GM18517 (cell line): ENCODE measurements around the gene KAZN.

Experiments used
- ATAC-seq: cut with Tn5 transposase; IDR thresholded peaks from one replicate; pipeline ENCODE4 v1.9.1; 2021; ENCODE audit warnings: mild to moderate bottlenecking, moderate library complexity; ENCODE audit not compliant: unreplicated experiment

Gene KAZN

GRCh38 chr1:14812189-14812588 lies 213.7 kb downstream of the KAZN start:
- no peak for ATAC-seq

DNA sequence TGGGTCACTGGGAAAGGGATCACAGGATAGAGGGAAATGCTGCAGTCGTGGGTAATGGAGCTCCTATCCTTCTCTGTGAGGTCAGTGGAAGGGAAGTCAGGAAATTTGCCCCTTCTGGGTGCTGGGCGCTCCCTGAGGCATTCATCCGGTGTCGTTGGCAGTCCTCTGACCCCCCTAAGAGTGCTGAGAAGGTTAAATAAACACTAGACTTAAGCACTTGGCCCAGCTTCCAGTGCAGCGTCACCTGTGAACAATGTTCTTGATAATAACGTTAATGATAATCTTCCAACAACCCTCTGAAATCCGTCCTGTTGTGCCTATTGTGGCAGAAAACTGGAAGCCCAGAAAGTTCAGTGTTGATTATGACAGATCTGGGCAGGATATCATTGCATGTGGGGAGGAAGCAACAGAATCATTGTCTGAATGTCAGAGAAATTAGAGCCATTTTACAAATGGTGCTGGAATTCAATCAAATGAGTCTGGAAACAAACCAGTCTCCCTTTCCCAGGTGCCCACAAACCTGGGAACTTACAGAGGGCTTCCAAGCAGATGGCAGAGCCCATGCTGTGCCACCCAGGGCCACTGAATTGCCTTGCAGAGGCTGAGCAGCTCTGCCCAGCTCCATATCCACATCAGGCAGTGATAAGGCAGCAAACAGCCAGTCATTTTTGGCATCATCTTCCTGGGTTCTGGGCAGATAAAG lies 216.8 kb downstream of the KAZN start:
- ATAC-seq = no peak

GRCh38 chr1:14817223-14818170 lies 219.0 kb downstream of the KAZN start:
- ATAC-seq = no peak

GRCh38 chr1:14820295-14821085 lies 222.0 kb downstream of the KAZN start:
- no peak for ATAC-seq

DNA sequence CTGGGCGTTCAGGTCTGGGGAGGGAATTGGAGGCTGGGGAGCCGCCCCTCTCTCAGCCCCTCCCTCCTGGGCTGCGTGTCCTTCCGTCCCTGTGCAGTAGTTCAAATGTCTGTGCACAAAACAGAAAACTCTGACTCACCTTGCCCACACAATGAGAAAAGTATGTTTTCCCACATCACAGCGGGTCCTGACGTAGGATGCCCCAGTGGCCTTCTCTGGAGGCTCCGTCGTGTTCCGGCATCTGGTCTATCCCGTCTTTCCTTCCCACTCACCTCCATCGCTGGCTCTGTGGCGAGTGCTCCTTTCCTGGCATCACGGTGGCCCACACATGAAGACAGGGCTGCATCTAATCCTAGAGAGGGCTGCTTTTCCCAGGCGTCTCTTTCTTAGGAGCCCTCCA lies 224.0 kb downstream of the KAZN start:
- ATAC-seq = no peak

GRCh38 chr1:14822996-14823395 lies 224.5 kb downstream of the KAZN start:
- no peak for ATAC-seq

DNA sequence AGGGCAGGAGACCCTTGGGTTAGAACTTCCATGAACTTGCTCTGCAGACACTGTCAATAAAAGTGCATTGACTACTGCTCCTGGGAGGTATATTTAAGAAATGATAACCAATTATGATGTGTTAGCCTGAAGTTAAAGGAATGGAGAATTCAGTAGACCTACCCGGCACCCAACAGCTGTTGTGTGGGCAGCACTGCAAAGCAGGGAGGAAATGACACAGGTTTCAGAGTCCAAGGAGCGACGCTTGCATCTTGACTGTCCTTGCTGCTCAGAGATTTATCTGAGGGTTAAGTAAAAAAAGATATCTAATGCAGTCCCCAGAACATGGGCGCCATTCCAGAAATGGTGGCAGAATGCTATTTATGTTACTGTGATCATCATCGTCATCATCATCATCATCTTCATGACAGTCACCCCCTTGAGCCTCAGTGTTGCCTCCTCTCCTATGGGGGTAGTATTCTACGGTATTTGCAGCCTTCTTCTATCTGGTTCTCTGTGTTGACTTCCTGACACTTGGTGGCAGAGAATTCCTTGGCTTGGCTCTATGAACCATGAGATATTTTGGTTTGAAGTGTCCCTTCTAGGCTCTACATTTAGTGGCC lies 225.9 kb downstream of the KAZN start:
- ATAC-seq = no peak

GRCh38 chr1:14825396-14825795 lies 226.9 kb downstream of the KAZN start:
- no peak for ATAC-seq

GRCh38 chr1:14826172-14826636 lies 227.7 kb downstream of the KAZN start:
- ATAC-seq = no peak

DNA sequence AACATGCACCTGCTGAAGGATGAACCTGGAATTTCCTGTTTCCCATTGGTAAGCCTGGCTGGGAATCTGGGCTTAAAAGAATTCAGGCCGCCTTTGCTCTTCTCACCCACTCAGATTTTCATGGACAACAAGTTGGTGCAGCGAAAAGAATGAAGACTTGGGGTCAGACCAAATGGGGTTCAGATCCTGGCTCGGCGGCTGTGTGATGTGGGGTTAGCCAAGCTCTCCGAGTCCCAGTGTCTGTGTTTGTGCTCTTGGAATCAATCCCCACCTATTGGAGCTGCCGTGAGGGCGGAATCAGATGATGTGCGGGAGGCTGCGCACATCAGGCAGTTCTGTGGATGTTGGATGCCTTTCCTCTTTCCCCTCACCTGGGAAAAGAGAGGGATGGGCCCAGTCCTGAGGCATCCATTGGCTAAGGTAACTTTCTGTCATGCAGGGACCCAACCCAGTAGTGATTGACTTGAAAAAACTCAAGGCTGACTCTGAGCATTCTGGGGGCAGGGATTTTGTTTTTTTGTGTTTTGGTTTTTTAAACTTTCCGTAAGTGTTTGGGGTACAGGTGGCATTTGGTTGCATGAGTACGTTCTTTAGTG lies 228.3 kb downstream of the KAZN start:
- ATAC-seq = no peak

DNA sequence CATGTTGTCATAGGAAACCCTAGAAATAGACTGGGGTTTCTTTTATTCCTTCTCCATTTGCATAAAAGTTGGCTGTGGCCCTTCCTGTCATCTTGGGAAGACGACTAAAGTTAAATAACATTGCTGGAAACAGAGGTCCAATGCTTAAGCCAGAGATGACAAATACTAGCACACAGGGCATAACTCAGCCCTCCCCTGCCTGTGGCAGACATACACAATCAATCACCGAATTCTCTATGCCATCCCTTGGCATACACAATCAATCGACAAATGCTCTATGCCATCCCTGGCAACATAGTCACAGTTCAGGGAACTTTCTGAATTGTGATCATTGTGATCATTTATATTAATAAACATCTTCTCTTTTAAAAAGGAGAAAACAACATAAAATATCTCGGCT lies 229.4 kb downstream of the KAZN start:
- ATAC-seq = no peak

GRCh38 chr1:14828665-14829064 lies 230.2 kb downstream of the KAZN start:
- ATAC-seq = no peak

- ATAC-seq = no peak
Measured at GRCh38 chr1:14835725-14836124, 237.2 kb downstream of the KAZN start.

DNA sequence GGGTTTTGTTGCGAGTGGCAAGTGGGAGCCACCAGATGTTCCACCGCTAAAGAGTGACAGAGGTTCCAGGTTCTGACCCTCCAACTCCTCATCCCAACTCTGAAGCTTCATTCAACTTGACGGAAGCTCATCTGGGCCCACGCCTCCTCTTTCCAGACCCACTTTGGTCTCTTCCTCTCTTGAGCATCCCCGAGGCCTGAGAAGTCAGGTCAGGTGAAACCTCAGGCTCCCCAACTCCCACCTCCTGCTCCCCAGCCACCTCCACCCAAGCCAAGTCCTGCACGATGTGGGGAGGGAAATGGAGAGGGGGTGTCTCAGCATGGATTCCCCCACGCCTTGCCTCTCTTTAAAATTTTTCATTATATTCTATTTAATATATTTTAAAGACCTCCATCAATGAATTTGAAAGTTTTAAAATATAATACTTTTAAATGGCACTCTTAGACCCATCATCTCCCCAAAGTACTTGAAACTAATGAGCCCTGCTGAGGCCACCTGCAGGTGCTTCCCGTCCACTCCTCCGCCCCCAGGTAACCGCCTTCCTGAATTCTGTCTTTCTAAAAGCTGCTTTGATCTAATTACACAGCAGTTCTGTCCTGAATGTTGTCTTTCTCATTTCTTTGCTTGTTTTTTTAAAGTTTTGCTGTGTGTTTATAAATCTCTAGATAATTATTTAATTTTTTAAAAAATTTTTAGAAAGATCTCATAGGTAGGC lies 238.1 kb downstream of the KAZN start:
- no peak for ATAC-seq

DNA sequence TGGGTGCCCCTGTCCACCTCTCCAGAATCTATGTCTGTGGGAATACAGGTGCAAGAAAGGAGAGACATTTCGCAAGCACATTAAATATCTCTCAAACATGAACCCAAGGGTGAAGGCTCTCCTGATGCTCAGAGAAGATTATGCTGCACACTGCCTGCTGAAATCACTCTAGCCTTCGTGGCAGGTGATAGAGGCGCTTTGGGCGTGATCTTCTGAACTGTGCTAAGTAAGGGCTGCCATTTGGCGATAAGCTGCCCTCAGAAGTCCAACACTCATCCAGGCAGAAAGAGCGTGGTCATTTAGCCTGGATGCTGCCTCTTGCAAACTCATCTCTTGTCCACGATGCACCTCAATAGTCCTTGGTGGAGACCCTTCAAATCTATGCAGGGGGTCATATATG lies 241.9 kb downstream of the KAZN start:
- ATAC-seq = no peak

- no peak for ATAC-seq
Measured at GRCh38 chr1:14841456-14841855, 243.0 kb downstream of the KAZN start.

DNA sequence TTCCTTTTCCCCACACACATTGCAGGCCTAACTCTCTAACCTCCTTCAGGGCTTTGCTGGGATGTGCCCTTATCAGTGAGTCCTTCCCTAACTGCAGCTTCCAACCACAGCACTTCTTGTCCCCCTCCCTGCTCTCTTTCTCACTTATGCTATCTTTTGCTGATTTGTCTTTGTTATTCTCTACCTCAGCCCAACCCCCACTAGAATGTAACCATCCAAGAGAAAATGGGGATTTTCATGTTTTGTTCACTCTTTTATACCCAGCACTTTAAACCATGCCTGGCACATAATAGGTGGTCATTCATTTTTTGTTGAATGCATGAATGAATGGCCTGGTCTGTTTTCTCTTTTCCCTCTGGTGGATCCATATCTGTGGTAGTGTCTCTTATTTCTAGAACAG lies 243.5 kb downstream of the KAZN start:
- no peak for ATAC-seq

GRCh38 chr1:14842361-14842760 lies 243.9 kb downstream of the KAZN start:
- no peak for ATAC-seq

GRCh38 chr1:14842891-14843290 lies 244.4 kb downstream of the KAZN start:
- ATAC-seq = no peak

- ATAC-seq = no peak
Measured at GRCh38 chr1:14843525-14843924, 245.0 kb downstream of the KAZN start.
